Transverse colon (tissue), 3 donors: ENCODE measurements around the gene LAMTOR5.

ENCODE experiments used
- EP300 ChIP-seq: sonication (generic); formaldehyde crosslinking; IDR thresholded peaks from one replicate; pipeline ENCODE4 v1.6.1; 2017; ENCODE audit warnings: antibody characterized with exemption, low read depth
- POLR2A ChIP-seq: fragments of 450-650 bp; IDR thresholded peaks from one replicate; pipeline ENCODE4 v1.6.1; 2016; ENCODE audit warnings: antibody characterized with exemption, mild to moderate bottlenecking, moderate library complexity
- POLR2AphosphoS5 ChIP-seq, 3 donors: sonication (generic); formaldehyde crosslinking; IDR thresholded peaks; one replicate each; pipeline ENCODE4 v1.6.1; 2016; ENCODE audit warnings: antibody characterized with exemption in 3 of 3

DNA sequence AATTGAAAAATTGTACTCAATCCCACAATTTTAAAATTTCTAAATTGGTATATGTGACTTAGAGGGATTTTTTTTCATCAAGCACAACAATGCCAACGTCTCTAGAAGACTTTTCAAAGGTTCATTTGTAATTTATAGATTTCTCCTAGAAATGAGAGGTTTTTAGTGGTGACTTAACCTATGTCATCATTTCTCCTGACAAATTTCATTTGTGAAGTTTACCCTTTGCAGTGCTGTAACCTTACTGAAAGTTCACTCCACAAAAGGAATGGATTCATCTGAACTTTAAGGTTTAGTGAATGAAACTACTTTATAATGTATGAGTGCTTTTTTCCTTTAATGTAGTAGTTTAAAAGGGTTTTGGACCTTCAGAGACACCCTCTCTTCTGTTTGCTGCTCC, 52.2 kb downstream of the LAMTOR5 start:
- no peak for TF ChIP-seq POLR2A
- TF ChIP-seq POLR2AphosphoS5 (IDR thresholded peaks at IDR 0.05), result no peak
- TF ChIP-seq EP300, result no peak
